HepG2 (cell line): ENCODE results near the gene AKAP8L. TPM values are rescaled to one million over a fixed set of nuclear protein-coding genes. Genes with fewer than 3 reads are reported as not detected.

Source experiments
- ESRRA ChIP-seq: sonication (generic); formaldehyde crosslinking; IDR thresholded peaks from 2 replicates; pipeline ENCODE4 v1.5.1; 2020; ENCODE audit warnings: mild to moderate bottlenecking, low read depth, missing genetic modification reagents
- KDM2A ChIP-seq: sonication (generic); formaldehyde crosslinking; IDR thresholded peaks from 2 replicates; pipeline ENCODE4 v1.4.0; 2020; ENCODE audit warnings: low read depth, missing genetic modification reagents, borderline replicate concordance
- KLF16 ChIP-seq, 2 experiments: sonication (generic) in 1 of 2; formaldehyde crosslinking in 1 of 2; IDR thresholded peaks; 2 replicates each; pipeline versions ENCODE4 v1.6.1 to v1.8.0; 2016 to 2023; ENCODE audit warnings: missing genetic modification reagents in 2 of 2, missing compliant biosample characterization in 1 of 2
- KMT2A ChIP-seq: sonication (generic); formaldehyde crosslinking; IDR thresholded peaks from 2 replicates; pipeline ENCODE4 v1.4.0; 2020; ENCODE audit warnings: missing genetic modification reagents
- NFKBIZ ChIP-seq: IDR thresholded peaks from 2 replicates; pipeline ENCODE4 v1.6.1; 2018; ENCODE audit warnings: missing genetic modification reagents, missing compliant biosample characterization
- NRL ChIP-seq: sonication (generic); formaldehyde crosslinking; IDR thresholded peaks from 2 replicates; pipeline ENCODE4 v1.5.0; 2020; ENCODE audit warnings: missing genetic modification reagents, mild to moderate bottlenecking, moderate library complexity, borderline replicate concordance
- RNF2 ChIP-seq: fragments of 450-650 bp; conservative IDR thresholded peaks from 2 replicates; pipeline ENCODE4 v1.6.1; 2016; ENCODE audit warnings: low read depth
- SAFB2 ChIP-seq: sonication (generic); formaldehyde crosslinking; IDR thresholded peaks from 2 replicates; pipeline ENCODE4 v1.5.1; 2020; ENCODE audit warnings: missing genetic modification reagents, low read depth, mild to moderate bottlenecking, borderline replicate concordance
- SAP130 ChIP-seq: IDR thresholded peaks from 2 replicates; pipeline ENCODE4 v1.6.1; 2016; ENCODE audit warnings: low read depth
- SUZ12 ChIP-seq: fragments of 150-350 bp; IDR thresholded peaks from 2 replicates; pipeline ENCODE4 v1.6.1; 2014; ENCODE audit warnings: low read depth, low read length
- ZFP82 ChIP-seq: sonication (generic); formaldehyde crosslinking; IDR thresholded peaks from 2 replicates; pipeline ENCODE4 v1.5.1; 2020; ENCODE audit warnings: mild to moderate bottlenecking, missing genetic modification reagents, borderline replicate concordance
- ZNF570 ChIP-seq: sonication (generic); formaldehyde crosslinking; IDR thresholded peaks from 2 replicates; pipeline ENCODE4 v1.4.0; 2020; ENCODE audit warnings: mild to moderate bottlenecking, missing genetic modification reagents, borderline replicate concordance
- ZNF589 ChIP-seq: sonication (generic); formaldehyde crosslinking; conservative IDR thresholded peaks from 2 replicates; pipeline ENCODE4 v1.8.0; 2022; ENCODE audit warnings: mild to moderate bottlenecking, moderate library complexity, missing genetic modification reagents
- ZNF788 ChIP-seq: sonication (generic); formaldehyde crosslinking; IDR thresholded peaks from 2 replicates; pipeline ENCODE4 v1.5.0; 2020; ENCODE audit warnings: mild to moderate bottlenecking, missing genetic modification reagents, borderline replicate concordance
- ZNF816 ChIP-seq: sonication (generic); formaldehyde crosslinking; IDR thresholded peaks from 2 replicates; pipeline ENCODE4 v1.8.0; 2022; ENCODE audit warnings: missing genetic modification reagents, mild to moderate bottlenecking, borderline replicate concordance
- polyA plus RNA-seq, 8 experiments: library from polyadenylated mRNA; depleted of rRNA in 3 of 8; stranded (reverse) in 7 of 8; unstranded in 1 of 8; fragments of >200 nt; fragmentation: Illumina TruSeq in 4 of 8; extraction: Trizol in 4 of 8; gene quantifications; 2 replicates each; pipeline versions ENCODE4 v1.2.1 to v1.2.3, GENCODE V29; 2011 to 2016; ENCODE audit warnings: low read depth in 4 of 8, missing spikeins in 1 of 8, mixed read lengths in 1 of 8; ENCODE audit not compliant: insufficient read depth in 1 of 8
- total RNA-seq, 5 experiments: library from RNA; depleted of rRNA; stranded (reverse); fragments of >200 nt; fragmentation: Illumina TruSeq; extraction: Trizol; gene quantifications; 2 replicates each; pipeline ENCODE4 v1.2.3, GENCODE V29; 2016; ENCODE audit warnings: low read depth in 1 of 5
- TF ChIP-seq, protein P1 (sequence below), 2 experiments: sonication (generic) in 1 of 2; formaldehyde crosslinking in 1 of 2; IDR thresholded peaks; 2 replicates each; pipeline versions ENCODE4 v1.6.1 to v1.9.0; 2014 to 2022; ENCODE audit warnings: antibody characterized with exemption in 1 of 2, borderline replicate concordance in 1 of 2, inconsistent platforms in 1 of 2, low read depth in 1 of 2, missing genetic modification reagents in 1 of 2
- TF ChIP-seq, protein P2 (sequence below): sonication (generic); formaldehyde crosslinking; IDR thresholded peaks from 2 replicates; pipeline ENCODE4 v1.5.1; 2020; ENCODE audit warnings: missing genetic modification reagents, mild to moderate bottlenecking, borderline replicate concordance
- TF ChIP-seq, protein P3 (sequence below): sonication (generic); formaldehyde crosslinking; IDR thresholded peaks from 2 replicates; pipeline ENCODE4 v1.5.0; 2020; ENCODE audit warnings: missing genetic modification reagents

Gene AKAP8L
- total and polyA plus RNA-seq, 2 of the 13 experiments (the other 11 are each of a cell fraction or from before 2014, with no cell fraction given) = 48.2 to 49.6 TPM

DNA sequence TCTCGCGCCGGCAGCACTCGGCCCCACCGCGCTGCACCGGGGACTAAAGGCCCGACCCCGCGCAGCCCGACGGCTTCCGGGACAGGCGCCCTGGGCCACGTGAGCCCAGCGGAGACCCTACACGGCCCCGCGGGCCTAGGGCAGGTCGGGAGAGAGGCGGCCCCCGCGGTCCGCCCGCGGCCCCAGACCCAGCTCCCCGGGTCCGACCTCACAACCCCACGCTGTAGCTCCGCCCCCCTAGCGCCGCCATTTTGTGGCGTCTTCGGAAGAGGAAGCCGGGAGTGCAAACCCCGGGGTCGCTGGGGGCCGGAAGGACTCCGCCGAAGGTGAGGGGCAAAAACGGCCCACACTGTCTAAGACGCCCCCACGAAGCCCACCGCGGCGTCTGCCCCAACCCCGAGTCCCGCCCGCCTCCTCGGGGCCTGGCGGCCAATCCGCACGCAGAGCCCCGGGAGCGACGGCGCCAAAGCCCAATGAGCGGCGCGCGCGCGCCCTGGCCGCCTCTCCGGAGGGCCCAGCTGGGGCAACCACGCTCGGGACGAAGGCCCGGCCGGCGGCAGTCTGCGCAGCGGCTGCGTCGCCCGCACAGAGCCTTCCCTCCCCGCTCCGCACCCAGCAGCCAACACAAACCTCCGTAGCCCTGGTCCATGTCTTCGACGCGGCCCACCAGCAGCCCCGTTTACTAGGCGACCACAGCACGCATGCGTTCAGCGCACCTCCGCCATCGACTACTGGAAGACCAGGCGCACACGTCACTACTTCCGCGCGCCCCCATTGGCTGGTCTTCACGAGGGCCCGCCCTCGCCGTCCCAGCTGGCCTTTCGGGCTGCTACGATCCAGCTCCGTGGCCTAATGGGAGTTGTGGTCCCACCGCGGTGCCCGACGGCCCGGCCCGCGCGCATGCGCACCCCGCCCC, 39.4 kb downstream of the AKAP8L start, which contains the start of gene AKAP8 (continued):
- TF ChIP-seq, protein P1, sequence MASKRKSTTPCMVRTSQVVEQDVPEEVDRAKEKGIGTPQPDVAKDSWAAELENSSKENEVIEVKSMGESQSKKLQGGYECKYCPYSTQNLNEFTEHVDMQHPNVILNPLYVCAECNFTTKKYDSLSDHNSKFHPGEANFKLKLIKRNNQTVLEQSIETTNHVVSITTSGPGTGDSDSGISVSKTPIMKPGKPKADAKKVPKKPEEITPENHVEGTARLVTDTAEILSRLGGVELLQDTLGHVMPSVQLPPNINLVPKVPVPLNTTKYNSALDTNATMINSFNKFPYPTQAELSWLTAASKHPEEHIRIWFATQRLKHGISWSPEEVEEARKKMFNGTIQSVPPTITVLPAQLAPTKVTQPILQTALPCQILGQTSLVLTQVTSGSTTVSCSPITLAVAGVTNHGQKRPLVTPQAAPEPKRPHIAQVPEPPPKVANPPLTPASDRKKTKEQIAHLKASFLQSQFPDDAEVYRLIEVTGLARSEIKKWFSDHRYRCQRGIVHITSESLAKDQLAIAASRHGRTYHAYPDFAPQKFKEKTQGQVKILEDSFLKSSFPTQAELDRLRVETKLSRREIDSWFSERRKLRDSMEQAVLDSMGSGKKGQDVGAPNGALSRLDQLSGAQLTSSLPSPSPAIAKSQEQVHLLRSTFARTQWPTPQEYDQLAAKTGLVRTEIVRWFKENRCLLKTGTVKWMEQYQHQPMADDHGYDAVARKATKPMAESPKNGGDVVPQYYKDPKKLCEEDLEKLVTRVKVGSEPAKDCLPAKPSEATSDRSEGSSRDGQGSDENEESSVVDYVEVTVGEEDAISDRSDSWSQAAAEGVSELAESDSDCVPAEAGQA (IDR thresholded peaks at IDR 0.05; ENCODE audit: low read depth) = peak; percentile 82; the same call in 1 of the 2 replicates
- TF ChIP-seq, protein P1 (CRISPR knock-in tag; IDR thresholded peaks at IDR 0.05; ENCODE audit: borderline replicate concordance) = no peak
- TF ChIP-seq ZNF788 (CRISPR knock-in tag) (no peak; the same call in 1 of the 2 replicates), ZNF589 (CRISPR knock-in tag) (no peak; the same call in 1 of the 2 replicates), SAFB2 (CRISPR knock-in tag) (peak; percentile 89), ZNF570 (CRISPR knock-in tag) (no peak), KMT2A (CRISPR knock-in tag) (no peak), SAP130 (CRISPR knock-in tag) (no peak; the same call in 1 of the 2 replicates), ZFP82 (CRISPR knock-in tag) (no peak; the same call in 1 of the 2 replicates), RNF2 (0 out of 2 replicates have a peak, but pooled peaks have one; percentile 20), NRL (CRISPR knock-in tag) (no peak), KDM2A (peak; percentile 100), SUZ12 (peak; percentile 62), NFKBIZ (CRISPR knock-in tag) (no peak), KLF16 (CRISPR knock-in tag; IDR thresholded peaks at IDR 0.05) (peak in 1 of 2 experiments; percentile 44; a peak in 1 of 4 replicates), ESRRA (CRISPR knock-in tag) (peak; percentile 40; the same call in 1 of the 2 replicates), ZNF816 (CRISPR knock-in tag) (0 out of 2 replicates have a peak, but pooled peaks have one; percentile 48)
- TF ChIP-seq, protein P2, sequence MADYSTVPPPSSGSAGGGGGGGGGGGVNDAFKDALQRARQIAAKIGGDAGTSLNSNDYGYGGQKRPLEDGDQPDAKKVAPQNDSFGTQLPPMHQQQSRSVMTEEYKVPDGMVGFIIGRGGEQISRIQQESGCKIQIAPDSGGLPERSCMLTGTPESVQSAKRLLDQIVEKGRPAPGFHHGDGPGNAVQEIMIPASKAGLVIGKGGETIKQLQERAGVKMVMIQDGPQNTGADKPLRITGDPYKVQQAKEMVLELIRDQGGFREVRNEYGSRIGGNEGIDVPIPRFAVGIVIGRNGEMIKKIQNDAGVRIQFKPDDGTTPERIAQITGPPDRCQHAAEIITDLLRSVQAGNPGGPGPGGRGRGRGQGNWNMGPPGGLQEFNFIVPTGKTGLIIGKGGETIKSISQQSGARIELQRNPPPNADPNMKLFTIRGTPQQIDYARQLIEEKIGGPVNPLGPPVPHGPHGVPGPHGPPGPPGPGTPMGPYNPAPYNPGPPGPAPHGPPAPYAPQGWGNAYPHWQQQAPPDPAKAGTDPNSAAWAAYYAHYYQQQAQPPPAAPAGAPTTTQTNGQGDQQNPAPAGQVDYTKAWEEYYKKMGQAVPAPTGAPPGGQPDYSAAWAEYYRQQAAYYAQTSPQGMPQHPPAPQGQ (CRISPR knock-in tag) = 0 out of 2 replicates have a peak, but pooled peaks have one; percentile 16
- TF ChIP-seq, protein P3, sequence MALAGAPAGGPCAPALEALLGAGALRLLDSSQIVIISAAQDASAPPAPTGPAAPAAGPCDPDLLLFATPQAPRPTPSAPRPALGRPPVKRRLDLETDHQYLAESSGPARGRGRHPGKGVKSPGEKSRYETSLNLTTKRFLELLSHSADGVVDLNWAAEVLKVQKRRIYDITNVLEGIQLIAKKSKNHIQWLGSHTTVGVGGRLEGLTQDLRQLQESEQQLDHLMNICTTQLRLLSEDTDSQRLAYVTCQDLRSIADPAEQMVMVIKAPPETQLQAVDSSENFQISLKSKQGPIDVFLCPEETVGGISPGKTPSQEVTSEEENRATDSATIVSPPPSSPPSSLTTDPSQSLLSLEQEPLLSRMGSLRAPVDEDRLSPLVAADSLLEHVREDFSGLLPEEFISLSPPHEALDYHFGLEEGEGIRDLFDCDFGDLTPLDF (CRISPR knock-in tag) = no peak; the same call in 1 of the 2 replicates
